Cerebellar nuclear complex (tissue), 1 donor: ENCODE data around the gene KLHL14.
"Not testable (repeated sequence)": the region's sequence is repeated elsewhere in the genome, so short reads cannot be mapped to it uniquely, and the experiment has no call there.

Experiments
- DNase-seq, 2 experiments: peaks; one replicate each; lab custom pipeline; 2025; lab: John Stamatoyannopoulos, UW

The KLHL14 gene

DNA sequence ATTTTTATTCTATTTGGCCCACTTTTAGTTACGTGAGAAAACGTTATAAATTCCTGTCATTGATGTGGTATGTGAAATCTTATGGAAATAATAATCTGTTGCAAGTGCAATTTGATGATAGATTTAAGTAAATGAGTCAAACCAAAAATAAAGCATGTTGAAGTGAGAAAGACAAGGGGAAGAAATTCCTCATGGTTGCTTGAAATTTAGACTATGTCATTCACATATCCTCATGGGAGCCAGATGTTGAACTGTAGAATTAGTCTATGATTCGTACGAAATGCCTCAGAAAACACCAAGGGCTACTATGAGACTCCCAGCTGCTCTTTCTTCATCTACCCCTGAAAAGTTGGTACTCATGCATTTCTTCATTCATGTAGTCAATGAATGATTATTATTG, 55.7 kb downstream of the KLHL14 start:
- DNase-seq = no peak

DNA sequence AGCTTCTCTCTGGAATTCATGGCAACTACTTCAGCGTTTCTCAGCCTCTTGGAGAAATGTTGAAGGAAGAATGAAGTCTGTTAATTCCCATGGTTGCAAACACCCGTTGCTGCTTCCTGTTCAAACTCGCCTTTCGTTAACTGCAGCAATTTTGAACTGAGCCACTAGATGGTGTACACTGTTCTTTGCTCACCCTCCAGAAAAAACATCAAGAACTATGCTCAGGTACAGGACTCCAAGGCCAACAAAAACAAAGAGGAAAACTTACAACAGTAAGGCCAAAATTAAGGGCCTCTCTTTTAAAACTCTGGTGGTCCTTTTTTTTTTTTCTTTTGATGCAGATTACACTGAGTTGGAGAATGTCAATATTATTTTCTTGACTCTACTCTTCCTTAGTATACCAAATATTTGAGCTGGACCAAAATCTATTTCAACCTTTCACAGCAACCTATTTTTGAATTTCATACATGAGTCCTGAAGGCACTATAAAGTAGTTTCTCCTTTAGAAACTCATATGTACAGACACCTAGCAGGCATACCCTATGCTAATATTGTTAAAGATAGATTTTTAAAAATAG, 58.2 kb downstream of the KLHL14 start:
- no peak for DNase-seq

DNA sequence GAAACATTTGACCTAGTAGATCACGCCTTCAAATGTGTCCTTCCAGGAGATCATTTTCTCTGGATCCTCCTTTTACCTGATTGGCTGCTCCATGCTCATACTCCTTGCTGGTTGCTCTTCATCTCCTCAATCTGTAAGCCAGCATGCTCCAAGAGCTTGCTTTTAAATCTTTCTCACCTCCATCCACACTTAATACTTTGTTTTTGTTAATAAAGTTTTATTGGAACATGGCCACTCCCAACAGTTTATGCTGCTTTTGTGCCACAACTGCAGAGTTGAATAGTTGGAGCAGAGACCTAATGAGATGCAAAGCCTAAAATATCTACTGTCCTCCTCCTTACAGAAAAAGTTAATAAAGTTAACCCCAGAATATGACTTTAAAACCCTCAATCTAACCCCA, 60.0 kb downstream of the KLHL14 start:
- no peak for DNase-seq

DNA sequence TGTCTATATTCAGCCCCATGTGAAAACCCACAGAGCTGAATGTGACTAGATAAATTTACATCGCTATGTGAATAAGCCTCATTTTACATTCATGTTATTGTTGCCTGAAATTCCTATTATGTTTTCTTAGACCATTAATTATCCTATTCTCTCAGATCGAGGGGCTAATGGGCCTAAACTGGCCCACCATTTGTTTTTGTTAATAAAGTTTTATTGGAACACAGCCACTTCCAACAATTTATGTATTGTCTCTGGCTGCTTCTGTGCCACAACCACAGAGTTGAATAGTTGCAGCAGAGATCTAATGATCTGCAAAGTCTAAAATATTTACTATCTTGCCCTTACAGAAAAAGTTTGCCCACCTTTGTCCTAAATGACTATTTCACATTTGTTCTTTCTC, 61.0 kb downstream of the KLHL14 start:
- DNase-seq = no peak

DNA sequence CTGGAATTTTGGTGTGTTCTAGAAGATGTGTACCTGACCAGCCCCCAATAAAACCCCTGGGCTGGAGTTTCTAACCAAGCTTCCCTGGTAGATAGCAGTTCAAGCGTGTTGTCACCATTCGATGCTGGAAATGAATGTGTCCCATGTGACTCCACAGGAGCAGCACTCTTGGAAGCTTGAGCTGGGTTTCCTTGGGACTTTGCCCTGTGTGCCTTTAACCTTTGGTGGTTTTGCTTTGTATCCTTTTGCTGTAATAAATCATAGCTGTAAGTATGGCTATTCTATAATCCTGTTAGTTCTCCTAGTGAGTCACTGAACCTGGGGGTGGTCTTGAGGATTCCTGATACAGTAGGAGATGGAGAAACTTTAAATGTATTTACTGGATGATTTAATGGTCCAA, 65.2 kb downstream of the KLHL14 start:
- no peak for DNase-seq

DNA sequence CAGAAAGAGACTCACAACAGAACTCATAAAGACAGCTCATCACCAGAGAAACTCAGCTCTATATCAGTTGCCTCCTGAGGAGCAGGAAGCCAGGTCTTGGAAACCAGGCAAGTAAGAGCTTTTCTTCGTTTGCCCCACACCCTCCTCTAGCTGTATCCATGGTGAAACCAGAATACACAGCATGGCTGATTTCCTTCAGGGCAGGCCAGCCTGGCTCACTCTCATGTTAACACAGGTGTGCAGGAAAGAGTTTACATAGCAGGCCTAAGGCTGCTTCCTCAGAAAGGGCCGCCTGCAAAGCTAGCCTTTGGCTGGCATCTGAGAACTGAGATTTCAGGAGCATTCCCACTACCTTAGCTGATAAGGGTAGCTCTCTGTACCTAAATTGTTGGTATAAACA, 65.7 kb downstream of the KLHL14 start:
- no peak for DNase-seq

DNA sequence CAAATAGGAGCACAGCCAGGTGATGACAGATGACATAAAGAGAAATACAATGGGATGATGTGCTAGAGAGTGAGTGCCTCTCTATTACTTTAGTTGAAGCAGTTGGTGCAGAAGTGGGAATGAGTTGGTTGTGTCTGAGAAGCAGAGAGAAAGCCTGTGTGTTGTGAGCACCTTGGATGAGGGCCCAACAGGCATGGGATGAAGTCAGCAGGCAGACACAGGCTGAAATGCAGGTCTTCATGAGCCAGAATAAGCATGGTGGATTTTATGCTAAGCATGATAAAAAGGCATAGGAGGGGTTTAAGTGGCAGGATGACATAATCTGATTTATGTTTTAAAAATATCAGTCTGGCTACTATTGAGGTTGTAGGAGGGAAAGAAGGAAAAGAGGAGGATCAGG, 71.5 kb downstream of the KLHL14 start:
- DNase-seq = no peak

DNA sequence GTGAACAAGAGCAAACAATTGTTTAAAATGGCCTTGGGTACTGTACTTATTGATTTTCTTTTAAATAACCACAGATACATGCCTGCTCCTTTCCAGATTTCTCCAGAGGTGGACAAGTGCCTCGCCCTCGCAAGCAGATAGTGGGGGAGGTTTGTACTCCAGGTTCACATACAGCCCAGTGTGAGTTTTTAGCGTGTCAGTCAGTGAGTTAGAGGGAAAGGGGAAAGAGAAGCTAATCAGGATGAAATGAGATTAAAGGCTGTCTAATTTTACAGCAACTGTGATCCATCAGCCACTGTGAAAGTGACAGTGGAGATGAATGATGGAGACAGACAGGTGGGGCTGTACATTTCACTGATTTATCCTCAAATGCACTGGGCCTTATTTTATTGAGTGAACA, 74.7 kb downstream of the KLHL14 start:
- DNase-seq = no peak

DNA sequence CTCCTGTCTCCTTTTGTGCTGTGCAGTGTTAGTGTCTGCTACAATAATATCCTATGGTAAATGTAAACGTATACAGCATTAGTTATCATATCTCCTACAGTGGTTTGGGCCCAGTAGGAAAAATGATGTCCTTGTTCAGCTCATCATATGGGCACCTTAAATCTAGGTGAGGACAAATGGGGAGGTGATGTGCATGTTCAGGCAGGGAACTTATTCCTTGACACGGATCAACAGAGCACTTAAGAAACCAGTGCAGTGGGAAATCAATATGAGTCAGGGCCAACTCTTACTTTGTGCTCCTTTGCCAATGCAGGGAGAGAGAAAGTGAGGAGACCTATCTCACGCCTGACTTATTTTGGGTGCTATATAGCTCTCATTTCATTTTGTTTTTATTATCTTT, 76.4 kb downstream of the KLHL14 start:
- DNase-seq = no peak

DNA sequence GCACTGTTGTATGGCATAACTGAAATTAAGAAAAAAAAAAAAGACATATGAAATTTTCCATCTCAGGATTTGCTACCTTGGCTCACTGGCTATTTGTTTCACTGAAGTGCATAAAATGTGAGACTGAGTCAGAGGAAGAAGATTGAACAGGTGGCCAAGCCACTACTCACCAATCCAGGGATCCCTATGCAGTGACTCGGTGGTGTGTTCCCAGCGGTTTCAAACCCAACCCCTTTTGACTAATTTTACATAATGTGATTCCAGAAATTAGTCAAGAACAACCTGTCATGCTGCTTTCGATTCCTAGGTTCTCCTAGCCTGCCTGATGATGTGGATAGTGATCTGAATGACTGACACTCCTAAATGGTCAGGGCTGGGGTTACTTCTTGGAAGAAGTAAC, 77.3 kb downstream of the KLHL14 start:
- no peak for DNase-seq

DNA sequence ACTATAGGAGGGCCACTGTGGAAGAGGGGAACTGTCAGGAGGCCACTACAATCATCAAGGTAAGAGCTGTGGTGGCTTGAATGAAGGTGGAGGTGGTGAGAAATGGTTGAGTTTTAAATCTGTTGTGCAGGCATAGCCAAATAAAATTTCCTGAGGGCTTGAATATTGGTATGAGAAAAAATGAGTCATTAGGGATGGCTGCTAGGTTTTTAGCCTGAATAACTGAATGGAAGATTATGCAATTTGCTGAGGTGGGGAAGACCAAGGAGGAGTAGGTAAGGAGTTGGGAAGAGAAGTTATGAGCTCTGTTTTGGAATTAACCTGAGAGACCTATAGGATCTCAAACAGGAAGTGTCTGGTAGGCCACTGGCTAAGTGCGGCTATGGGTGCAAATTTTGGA, 84.0 kb downstream of the KLHL14 start:
- no peak for DNase-seq

DNA sequence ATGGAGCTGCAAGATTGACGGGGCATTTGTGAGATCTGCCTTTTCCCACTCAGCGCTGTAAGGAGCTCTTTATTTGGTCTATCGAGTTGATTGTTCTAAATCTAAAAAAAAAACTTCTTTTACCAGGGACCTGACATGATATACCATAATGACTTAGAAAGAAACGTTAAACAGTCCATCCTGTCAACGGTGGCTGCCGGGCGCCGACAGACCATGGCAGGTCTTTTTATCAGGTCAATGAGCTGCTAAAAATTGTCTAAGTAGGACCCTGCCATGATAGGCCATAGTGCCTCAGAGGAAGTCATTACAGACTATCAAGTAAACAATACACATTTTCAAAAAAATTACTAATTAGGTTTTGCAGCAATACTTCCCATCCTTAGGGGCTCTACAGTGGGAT, 87.9 kb downstream of the KLHL14 start:
- no peak for DNase-seq

DNA sequence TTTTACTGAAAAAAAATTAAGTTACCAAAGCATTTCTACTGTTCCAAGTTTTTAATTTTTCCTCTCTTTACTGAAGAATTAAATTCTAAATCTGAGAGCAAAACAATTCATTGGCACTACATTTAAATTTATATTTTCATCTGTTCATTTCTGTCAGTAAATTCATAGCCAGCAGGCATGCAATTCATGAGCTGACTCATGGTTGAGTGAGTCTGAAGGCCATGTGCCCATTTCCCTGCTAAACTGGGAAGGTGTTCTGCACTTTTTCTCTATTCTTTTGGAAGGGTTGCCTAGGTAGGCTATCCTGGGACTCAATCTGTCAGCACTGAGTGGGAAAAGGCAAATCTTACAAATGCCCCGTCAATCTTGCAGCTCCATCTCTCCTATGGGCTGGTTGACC, 88.7 kb downstream of the KLHL14 start:
- no peak for DNase-seq

DNA sequence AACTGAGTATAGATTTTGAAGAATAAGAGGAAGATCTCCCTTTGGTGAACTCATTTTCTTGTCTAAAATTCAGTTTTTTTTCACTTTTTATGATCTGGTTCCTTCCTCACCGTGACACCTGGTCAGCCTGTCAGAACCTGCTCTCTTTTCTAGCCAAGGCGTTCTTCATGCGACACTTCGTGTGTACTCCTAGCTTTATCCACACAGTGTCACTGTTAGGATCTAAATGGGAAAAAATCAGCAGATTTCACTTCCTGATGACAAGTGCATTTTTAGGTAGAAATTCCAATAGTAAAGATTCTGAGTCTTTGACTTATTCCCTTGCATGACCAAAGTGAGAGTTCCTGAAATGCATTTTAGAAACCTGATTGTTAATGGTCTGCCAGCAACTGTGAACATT, 89.8 kb downstream of the KLHL14 start:
- DNase-seq = no peak

DNA sequence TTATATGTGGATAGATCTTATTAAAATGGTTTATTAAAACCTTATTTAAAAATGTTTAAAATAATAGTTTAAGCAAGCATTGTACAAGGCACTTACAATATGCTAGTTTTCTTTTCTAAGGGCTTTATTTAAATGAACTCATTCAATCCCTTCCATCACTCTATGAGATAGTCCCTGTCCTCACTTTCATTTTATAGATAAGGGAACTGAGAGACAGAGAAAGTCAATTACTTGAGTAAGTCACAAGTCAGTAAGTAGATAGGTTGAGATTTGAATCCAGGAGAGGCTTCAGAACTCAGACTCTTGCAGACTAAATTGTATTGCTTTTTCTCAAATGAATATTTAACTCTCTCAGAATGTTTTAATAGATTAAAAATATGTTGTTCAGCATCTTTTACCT, 95.2 kb downstream of the KLHL14 start:
- no peak for DNase-seq

DNA sequence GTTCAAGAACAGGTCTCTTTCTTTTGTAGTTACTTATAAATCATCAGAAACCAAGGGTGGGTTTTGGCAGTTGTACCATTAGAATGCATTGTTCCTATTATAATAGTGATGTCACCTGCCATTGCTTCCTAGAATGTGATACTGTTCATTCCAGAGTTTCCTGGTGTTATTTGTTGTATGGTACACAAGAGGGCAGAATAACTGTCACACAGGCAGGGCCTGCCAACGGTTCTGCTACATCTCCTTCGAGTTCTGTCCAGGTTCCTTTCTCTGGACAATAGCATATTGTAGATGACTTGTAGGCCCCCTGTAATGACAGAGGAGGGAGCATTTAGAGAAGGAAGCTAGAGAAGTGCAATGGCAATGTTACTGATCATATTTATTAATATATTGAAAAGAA, 98.3 kb downstream of the KLHL14 start:
- no peak for DNase-seq

DNA sequence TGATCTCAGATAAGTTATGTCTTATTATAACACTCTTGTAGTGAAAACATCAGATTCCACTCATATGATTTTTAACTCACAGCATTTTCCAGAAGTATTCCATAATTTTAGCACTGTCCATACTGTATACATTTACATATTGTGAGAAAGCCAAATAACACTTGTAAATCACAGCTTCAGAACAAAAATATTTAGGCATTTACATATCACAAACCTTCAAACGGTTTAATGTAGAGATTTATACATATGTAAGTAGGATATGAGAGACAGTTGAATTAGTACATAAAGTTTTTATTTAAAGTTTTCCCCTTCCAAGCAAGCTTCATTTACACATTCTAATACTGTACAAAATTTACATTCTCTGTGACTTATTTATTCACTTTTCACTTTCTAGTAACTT, 100.4 kb downstream of the KLHL14 start:
- DNase-seq = no peak

DNA sequence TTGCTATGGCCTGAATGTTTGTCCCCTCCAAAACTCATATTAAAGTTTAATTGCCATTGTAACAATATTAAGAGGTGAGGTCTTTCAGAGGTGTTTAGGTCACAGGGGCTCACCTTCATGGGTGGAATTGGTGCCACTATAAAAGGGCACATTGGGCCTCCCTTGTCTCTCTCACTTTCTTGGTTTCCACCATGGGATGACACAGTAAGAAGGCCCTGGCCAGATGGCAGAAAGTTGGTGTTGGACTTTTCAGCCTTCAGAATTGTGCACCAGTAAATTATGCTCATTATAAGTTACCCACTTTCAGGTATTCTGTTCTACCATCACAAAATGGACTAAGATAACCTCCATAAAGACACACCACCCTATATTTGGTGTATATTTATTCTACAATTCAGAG, 102.1 kb downstream of the KLHL14 start:
- DNase-seq = no peak

DNA sequence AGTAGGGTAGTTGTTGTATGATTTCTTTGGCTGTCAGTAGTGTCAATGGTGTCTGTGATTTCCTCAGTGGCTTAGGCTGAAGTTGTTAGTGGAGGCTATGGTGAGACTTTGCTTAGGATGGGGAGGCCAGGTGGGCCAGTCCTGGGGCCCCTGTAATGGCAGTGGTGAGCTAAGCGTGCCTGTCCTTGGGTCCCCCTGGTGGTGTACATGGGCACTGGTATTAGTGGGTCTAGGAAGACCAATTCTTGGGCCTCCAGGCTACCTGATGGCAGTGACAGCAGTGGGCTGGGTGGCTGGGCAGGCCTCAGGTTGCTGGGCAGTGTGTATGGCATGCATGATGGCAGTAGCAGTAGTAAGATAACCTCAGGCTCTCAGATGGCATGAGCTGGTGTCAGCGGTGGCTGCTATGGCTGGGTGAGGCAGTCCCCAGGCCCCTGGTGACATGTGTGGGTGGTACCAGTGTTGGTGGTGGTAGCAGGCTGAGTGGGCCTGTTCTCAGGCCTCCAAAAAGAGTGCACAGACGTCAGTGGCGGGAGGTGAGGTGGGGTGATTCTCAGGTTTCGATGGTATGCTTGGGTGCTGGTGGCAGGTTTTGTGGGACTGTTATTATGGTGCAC, 103.2 kb downstream of the KLHL14 start:
- no peak for DNase-seq

DNA sequence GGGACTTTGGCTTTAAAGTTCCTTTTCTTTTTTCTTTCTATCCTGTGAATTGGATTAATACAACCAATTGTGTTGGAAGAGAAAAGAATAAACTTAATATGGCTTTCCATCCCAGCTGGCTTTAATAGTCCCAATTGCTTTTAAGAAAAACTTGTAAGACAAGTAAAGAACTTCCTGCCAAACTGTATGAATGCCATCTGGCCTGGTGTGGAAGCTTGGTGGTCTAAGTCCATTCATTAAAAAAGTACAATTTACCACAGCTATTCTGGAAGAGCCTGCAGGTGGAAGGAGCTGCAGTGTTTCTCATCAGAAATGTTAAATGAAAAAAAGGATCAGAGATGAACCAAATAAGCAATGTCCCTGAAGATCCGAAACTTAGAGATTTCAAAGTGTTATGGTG, 103.9 kb downstream of the KLHL14 start:
- DNase-seq = no peak

DNA sequence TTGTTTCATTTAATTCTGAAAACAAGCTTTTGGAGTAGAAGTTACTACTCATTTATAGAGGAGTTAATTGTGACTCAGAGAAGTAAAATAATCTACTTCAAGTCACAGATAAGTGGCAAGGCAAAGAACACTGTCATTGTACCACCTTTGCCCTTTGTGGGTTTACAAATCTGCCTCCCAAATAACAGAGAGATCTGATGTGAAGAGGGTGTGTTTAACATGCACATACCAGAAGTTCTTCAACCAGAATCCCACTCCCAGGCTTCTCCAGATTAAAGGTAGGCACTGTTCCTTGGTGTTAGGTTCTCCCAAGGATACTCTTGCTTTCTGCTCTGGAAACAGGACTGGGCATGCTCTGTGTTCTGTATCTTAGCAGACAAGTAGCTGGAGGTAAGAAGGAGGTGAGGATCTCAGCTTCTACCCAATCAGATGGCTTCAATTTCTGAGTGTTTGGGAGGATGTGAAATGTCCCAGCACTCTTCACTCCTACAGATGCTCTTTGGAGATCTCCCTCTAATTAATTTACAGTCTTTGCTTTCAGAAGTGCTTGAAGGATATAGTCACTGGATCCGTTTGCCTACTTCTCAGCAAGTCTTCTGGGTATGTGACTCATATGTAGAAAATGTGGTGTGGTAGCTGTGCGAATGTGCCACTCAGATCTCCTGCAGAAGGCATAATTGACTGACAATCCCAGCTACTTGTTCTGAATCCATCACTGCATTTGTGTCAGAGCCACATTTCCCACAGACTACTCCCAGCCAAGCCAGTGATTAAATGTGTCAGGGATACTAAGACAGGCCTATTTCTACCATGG, 111.1 kb downstream of the KLHL14 start:
- no peak for DNase-seq

DNA sequence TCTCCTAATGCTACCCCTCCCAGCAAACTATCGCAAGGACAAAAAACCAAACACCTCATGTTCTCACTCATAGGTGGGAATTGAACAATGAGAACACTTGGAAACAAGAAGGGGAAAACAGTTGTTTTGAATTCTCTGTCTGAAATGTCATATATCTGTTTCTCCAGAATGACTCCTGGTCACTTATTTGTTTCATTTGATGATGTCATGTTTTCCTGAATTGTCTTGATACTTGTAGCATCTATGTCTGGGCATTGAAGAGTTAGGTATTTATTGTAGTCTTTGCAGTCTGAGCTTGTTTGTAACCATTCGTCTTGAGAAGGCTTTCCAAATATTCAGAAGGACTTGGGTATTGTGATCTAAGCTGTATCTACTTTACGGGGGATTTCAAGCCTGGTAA, 118.3 kb downstream of the KLHL14 start:
- not testable (repeated sequence) for DNase-seq

DNA sequence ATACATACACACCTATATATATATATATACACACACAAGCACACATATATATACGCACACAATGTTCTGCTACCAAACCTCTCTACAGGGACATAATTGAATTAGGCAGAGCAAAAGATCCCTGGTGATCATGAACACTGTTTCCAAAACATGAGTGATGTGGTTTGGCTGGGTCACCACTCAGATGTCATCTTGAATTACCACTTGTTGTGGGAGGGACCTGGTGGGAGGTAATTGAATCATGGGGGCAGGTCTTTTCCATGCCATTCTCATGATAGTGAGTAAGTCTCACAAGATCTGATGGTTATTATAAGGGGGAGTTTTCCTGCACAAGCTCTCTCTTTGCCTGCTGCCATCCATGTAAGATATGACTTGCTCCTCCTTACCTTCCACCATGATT, 135.2 kb downstream of the KLHL14 start:
- DNase-seq = not testable (repeated sequence)

DNA sequence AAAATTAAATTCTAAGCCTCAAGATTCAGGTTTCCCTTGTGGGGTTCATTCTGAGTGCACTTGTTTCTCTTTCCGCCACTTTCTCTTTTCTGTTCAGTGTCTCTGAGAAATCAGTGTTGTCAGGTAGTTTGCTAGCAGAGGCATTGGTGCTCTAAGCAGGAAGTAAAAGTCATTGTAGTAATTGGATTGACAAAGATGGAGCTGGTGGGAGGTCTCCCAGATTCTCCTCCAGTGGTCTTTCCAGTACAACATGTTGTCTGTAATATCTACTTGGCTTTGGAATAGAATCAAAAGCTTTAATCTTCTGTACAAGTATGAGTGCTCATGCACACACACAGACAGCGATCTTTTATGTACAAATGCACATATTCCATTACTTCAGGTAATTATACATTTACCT, 135.6 kb downstream of the KLHL14 start:
- no peak for DNase-seq
